GM12801 (cell line): Measurements from ENCODE around the gene FAP.

Source experiments
- TF ChIP-seq, protein P1 (sequence below): IDR thresholded peaks from one replicate; pipeline ENCODE4 v1.5.1; 2011; ENCODE audit warnings: control low read depth; ENCODE audit not compliant: insufficient read length; ENCODE audit errors: extremely low read depth

Gene FAP

DNA sequence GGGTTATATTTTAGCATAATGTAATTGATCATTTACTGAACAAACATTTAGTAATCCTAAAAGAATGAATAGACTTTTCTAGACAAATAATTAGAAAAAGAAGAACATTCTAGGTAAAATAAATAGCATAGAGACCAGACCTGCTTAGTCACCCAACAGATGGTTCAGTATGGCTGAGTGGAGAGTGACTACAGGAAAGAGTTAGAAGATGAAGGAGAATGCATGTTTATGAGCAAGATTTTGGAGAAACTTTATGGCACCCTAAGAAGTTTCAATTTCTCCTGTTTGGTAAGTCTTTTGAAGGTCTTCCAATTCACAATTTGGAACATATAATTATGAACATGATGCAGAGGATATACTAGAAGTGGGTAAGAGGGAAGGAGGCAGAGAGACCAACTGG, 32.9 kb downstream of the FAP start:
- TF ChIP-seq, protein P1, sequence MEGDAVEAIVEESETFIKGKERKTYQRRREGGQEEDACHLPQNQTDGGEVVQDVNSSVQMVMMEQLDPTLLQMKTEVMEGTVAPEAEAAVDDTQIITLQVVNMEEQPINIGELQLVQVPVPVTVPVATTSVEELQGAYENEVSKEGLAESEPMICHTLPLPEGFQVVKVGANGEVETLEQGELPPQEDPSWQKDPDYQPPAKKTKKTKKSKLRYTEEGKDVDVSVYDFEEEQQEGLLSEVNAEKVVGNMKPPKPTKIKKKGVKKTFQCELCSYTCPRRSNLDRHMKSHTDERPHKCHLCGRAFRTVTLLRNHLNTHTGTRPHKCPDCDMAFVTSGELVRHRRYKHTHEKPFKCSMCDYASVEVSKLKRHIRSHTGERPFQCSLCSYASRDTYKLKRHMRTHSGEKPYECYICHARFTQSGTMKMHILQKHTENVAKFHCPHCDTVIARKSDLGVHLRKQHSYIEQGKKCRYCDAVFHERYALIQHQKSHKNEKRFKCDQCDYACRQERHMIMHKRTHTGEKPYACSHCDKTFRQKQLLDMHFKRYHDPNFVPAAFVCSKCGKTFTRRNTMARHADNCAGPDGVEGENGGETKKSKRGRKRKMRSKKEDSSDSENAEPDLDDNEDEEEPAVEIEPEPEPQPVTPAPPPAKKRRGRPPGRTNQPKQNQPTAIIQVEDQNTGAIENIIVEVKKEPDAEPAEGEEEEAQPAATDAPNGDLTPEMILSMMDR = no peak

DNA sequence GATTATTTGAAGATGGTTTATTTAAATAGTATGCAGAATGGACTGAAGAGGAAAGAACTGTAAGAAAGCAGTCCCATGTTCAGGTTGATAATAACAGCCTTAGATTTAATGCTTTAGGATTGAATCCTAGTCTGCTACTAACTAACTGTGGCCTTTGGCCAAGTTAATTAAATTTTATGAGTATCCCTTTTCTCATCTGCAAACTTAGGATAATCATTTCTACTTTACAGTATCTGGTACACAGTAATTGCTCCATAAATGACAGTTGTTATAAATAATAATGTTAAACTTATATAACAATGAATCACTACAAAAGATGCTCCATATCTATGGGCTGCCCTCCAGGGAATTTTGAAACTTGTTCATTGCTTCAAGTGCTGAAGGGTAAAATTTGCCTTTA, 41.0 kb downstream of the FAP start:
- TF ChIP-seq, protein P1 = no peak

DNA sequence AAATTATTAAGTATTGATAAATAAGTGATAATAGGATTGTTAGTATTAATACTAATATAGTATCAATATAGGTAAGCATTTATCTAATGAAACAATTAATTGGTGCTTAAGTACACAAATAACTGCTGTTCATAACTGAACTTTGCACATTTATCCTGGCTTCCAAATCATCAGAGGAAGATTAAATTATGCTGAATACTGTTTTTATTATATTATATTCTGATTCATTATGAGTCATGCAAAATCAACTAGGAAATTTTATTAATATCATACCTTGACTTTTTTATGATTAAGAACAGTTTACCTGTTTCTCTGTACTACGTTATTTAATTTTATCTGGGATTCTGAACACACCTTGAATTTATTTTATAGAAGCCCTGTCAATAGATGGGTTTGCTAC, 42.6 kb downstream of the FAP start:
- TF ChIP-seq, protein P1 = no peak

DNA sequence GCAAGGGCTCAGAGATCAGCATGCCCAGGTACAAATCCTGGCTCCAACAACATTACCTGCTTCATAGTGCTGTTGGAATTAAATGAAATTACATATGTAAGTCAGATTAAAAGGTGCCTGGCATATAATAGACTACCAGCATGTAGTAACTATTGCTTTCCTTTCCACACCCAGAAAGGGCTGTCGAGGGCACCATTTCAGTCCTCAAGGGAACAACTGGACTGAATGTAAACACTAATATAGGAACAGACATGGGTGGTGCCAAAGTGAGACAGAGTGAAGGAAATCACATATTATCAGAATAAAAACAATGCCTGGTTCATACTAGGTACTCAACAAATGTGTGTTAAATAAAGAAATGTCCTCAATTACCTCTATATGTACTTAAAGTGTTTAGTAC, 43.3 kb downstream of the FAP start:
- TF ChIP-seq, protein P1 = no peak

DNA sequence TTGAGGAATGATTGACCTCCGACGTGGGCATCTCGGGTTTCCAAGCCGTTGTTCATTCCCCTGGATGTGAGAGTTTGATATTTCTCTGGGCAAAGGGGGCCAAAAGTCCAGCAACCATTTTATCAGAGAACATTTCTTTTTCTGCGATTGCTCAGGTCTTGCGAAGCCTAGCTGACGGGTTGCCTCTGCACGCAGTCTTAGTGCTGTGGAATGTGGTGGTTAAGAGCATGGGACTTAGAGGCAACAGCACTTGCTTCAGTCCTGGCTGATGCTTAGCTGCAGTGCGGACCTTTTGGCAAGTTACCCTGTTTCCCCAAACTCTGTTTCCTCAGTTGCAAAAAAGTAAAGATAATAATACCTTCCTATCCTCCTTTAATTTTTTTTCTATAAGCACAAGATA, 45.0 kb downstream of the FAP start:
- TF ChIP-seq, protein P1 = no peak

DNA sequence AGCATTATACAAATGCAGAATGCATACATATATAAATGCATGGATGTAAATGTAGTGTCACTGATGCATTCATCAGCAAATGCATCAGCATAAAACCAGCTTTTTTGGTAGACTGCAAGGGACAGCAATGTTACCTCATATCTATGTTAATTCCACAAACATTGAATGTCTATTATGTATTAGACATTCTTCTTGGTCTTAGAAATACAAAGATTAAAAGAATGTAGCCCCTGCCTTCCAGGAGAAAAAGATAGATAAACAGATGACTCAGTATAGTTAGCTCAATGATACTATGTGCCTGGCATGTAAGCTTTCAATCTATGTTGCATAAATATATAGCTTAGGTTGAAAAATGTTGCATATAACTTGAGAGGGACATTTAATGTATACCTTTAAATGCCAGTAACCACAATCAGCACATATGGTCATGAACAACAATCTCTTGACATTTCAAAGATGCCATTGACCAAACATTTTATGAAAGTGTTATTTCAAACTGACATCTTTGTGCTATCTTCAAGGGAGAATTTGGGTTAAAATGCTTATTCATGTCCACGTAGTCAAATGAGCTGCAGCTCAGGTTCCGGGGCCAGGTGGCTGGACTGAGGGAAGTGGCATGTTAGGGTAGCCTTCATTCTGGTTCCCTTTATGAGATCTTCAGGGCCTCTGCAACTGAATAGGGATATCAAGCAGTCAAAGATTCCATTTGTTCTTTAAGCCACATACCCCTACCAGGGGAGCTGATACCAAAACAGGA, 46.0 kb downstream of the FAP start:
- TF ChIP-seq, protein P1 = no peak

DNA sequence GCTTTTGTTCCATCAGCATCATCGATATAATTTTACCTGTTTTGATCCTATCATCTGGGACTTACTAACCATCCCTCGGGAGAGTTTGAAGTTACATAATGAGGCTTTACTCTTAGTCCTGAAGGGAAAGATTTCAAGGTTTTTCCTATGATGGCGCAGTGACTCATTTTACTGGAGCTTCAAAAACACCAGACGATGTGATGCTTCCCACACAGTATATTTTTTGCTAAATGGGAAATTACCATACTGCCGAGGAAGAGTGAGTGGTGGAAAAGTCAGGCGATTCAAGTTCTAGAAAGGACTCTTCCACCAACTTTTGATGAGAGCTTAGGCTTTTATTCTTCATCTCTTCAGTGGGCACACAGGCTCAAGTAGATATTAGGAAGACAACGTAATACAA, 46.6 kb downstream of the FAP start:
- TF ChIP-seq, protein P1 = no peak

DNA sequence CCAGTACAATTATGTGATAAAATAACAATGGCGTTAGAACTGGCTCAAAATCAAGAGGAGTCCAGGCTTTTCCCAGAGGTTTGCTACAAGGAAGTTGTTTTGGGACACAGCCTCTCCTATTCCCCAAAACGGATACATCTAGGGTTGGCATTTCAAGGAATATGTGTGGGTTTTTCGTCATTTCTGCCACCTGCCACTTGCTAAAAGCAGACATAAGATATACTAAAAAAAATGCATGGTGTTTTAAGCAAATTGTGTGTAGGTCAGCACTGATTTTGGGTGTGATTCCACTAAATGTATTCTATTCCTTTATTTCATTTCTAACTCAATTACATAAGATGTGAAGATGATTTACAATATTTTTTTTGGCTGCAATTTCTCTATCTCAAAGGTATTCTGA, 54.8 kb downstream of the FAP start:
- TF ChIP-seq, protein P1 = no peak
